ENCODE data around the gene GCHFR. TPM values are rescaled to one million over a fixed set of nuclear protein-coding genes. Genes with fewer than 3 reads are reported as not detected.
A peak's percentile ranks its signal among the peaks of the same experiment; 100 is the strongest.

GCHFR gene
- total and polyA plus RNA-seq, 4 donors = 50.5 to 229 (median 119) TPM

DNA sequence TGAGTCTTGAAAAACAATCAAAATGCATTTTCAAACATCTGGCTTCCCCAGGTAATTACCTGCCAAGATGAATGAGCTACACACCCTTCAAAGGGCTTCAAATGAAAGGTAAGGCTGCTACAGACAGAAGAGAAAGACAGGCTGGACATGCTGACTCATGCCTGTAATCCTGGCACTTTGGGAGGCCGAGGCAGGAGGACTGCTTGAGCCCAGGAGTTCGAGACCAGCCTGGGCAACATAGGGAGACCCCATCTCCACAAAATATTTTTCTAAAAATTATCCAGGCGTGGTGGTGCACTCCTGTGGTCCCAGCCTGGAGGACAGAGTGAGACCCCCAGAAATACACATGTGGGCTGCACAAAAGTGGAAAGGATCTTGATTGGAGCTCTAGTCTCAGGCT is 28.5 kb downstream of the GCHFR start:
- peaks cover 0 to 5% (median under 1%) of the 10 kb centered on the region in 4 donors for H3K36me3 ChIP-seq (ENCODE audit: control insufficient read depth in 4 of 4, insufficient read depth in 3 of 4, low read depth in 1 of 4, low read length in 3 of 4)
- H3K9ac ChIP-seq (ENCODE audit: low read depth in 1 of 2, low read length in 2 of 2) = no peak overlapping the region
- peak overlapping the region in 1 of 2 donors; percentile 12 for H3K27ac ChIP-seq (ENCODE audit: low read depth in 1 of 2, low read length in 2 of 2)
- H3K9me3 ChIP-seq (ENCODE audit: control insufficient read depth in 4 of 4, low read length in 3 of 4) = no peaks in the 10 kb centered on the region
- 80% methylated on average over 3 of the region's 3 CpGs for WGBS
- TF ChIP-seq, protein P1, sequence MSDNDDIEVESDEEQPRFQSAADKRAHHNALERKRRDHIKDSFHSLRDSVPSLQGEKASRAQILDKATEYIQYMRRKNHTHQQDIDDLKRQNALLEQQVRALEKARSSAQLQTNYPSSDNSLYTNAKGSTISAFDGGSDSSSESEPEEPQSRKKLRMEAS (IDR thresholded peaks at IDR 0.05) = no peak
- TF ChIP-seq, protein P2, sequence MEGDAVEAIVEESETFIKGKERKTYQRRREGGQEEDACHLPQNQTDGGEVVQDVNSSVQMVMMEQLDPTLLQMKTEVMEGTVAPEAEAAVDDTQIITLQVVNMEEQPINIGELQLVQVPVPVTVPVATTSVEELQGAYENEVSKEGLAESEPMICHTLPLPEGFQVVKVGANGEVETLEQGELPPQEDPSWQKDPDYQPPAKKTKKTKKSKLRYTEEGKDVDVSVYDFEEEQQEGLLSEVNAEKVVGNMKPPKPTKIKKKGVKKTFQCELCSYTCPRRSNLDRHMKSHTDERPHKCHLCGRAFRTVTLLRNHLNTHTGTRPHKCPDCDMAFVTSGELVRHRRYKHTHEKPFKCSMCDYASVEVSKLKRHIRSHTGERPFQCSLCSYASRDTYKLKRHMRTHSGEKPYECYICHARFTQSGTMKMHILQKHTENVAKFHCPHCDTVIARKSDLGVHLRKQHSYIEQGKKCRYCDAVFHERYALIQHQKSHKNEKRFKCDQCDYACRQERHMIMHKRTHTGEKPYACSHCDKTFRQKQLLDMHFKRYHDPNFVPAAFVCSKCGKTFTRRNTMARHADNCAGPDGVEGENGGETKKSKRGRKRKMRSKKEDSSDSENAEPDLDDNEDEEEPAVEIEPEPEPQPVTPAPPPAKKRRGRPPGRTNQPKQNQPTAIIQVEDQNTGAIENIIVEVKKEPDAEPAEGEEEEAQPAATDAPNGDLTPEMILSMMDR (IDR thresholded peaks at IDR 0.05; ENCODE audit: low read depth, low read length, missing input control) = no peak
- TF ChIP-seq SP1 (IDR thresholded peaks at IDR 0.05) (no peak), YY1 (IDR thresholded peaks at IDR 0.05) (no peak), NR2F2 (IDR thresholded peaks at IDR 0.05) (no peak), GABPA (IDR thresholded peaks at IDR 0.05 in 1 of 2, conservative IDR thresholded peaks at IDR 0.05 in 1 of 2) (no peak), FOXA2 (IDR thresholded peaks at IDR 0.05) (no peak), HNF4A (conservative IDR thresholded peaks at IDR 0.05) (no peak), REST (IDR thresholded peaks at IDR 0.05) (no peak)
- H3K4me1 ChIP-seq (ENCODE audit: control insufficient read depth in 4 of 4, insufficient read depth in 4 of 4, low read length in 3 of 4) = peaks cover 4 to 15% (median 4%) of the 10 kb centered on the region in 4 donors
- no peak for DNase-seq (ENCODE audit: low spot score)
- H3K27me3 ChIP-seq (ENCODE audit: control insufficient read depth in 4 of 4, insufficient read depth in 4 of 4, low read length in 3 of 4) = no peaks in the 10 kb centered on the region
- H3K4me3 ChIP-seq (ENCODE audit: low read depth in 1 of 3, low read length in 3 of 3) = no peak overlapping the region

- peak overlapping the region; percentile 65 to 75 for H3K27ac ChIP-seq (ENCODE audit: low read depth in 1 of 2, low read length in 2 of 2)
- H3K9ac ChIP-seq (ENCODE audit: low read depth in 1 of 2, low read length in 2 of 2) = no peak overlapping the region
- WGBS = 41% methylated on average over 9 of the region's 9 CpGs
- peaks cover 0 to 5% (median under 1%) of the 10 kb centered on the region in 4 donors for H3K36me3 ChIP-seq (ENCODE audit: control insufficient read depth in 4 of 4, insufficient read depth in 3 of 4, low read depth in 1 of 4, low read length in 3 of 4)
- no peak overlapping the region for H3K4me3 ChIP-seq (ENCODE audit: low read depth in 1 of 3, low read length in 3 of 3)
- H3K9me3 ChIP-seq (ENCODE audit: control insufficient read depth in 4 of 4, low read length in 3 of 4) = no peaks in the 10 kb centered on the region
- DNase-seq (ENCODE audit: low spot score) = no peak
- H3K27me3 ChIP-seq (ENCODE audit: control insufficient read depth in 4 of 4, insufficient read depth in 4 of 4, low read length in 3 of 4) = no peaks in the 10 kb centered on the region
- H3K4me1 ChIP-seq (ENCODE audit: control insufficient read depth in 4 of 4, insufficient read depth in 4 of 4, low read length in 3 of 4) = peaks cover 2 to 9% (median 3%) of the 10 kb centered on the region in 4 donors
- peak; percentile 38 for TF ChIP-seq FOXA2 (IDR thresholded peaks at IDR 0.05)
- TF ChIP-seq, protein P2 (IDR thresholded peaks at IDR 0.05; ENCODE audit: low read depth, low read length, missing input control) = no peak
- no peak for TF ChIP-seq EGR1 (IDR thresholded peaks at IDR 0.05; ENCODE audit: low read depth in 2 of 2)
- peak; percentile 86 for TF ChIP-seq YY1 (IDR thresholded peaks at IDR 0.05)
- peak; percentile 84 for TF ChIP-seq REST (IDR thresholded peaks at IDR 0.05)
- TF ChIP-seq RAD21 (IDR thresholded peaks at IDR 0.05) = peak; percentile 34
- TF ChIP-seq, protein P1 (IDR thresholded peaks at IDR 0.05) = peak; percentile 81
- peak; percentile 74 for TF ChIP-seq ATF3 (IDR thresholded peaks at IDR 0.05)
- peak; percentile 95 for TF ChIP-seq NR2F2 (IDR thresholded peaks at IDR 0.05)
- TF ChIP-seq HNF4G (IDR thresholded peaks at IDR 0.05) = peak; percentile 98
- peak; percentile 96 to 99 for TF ChIP-seq RXRA (IDR thresholded peaks at IDR 0.05)
- peak; percentile 63 for TF ChIP-seq FOXA1 (IDR thresholded peaks at IDR 0.05)
- peak; percentile 77 to 97 for TF ChIP-seq JUND (IDR thresholded peaks at IDR 0.05)
Observed at GRCh38 chr15:40793216-40793989, 29.5 kb downstream of the GCHFR start.
